Measurements from ENCODE around the gene DACT3. TPM values are rescaled to one million over a fixed set of nuclear protein-coding genes. Genes with fewer than 3 reads are reported as not detected.

The DACT3 gene
- total RNA-seq, 1 donor from 2014 or later: 7.3 TPM

GRCh38 chr19:46615966-46616365 lies 45.0 kb downstream of the DACT3 start:
- no peak overlapping the region for H3K9ac ChIP-seq (ENCODE audit: low read depth in 1 of 3, low read length in 3 of 3)
- H3K27ac ChIP-seq (ENCODE audit: low read depth, low read length): no peak overlapping the region
- no peaks in the 10 kb centered on the region for H3K36me3 ChIP-seq (ENCODE audit: control insufficient read depth in 3 of 3, insufficient read depth in 3 of 3, low read length in 3 of 3)
- no peak overlapping the region for H3K4me3 ChIP-seq (ENCODE audit: low read length in 3 of 3)
- H3K27me3 ChIP-seq (ENCODE audit: control insufficient read depth in 3 of 3, insufficient read depth in 3 of 3, low read length in 3 of 3): no peaks in the 10 kb centered on the region
- peaks cover 26 to 34% (median 31%) of the 10 kb centered on the region in 3 donors for H3K4me1 ChIP-seq (ENCODE audit: control insufficient read depth in 3 of 3, insufficient read depth in 3 of 3, low read length in 3 of 3)
- no peaks in the 10 kb centered on the region for H3K9me3 ChIP-seq (ENCODE audit: control insufficient read depth in 3 of 3, low read length in 3 of 3)

GRCh38 chr19:46614114-46614722 lies 46.8 kb downstream of the DACT3 start:
- peaks cover 9 to 12% (median 12%) of the 10 kb centered on the region in 3 donors for H3K36me3 ChIP-seq (ENCODE audit: control insufficient read depth in 3 of 3, insufficient read depth in 3 of 3, low read length in 3 of 3)
- peak overlapping the region in 2 of 3 donors; percentile 14 to 51 for H3K9ac ChIP-seq (ENCODE audit: low read depth in 1 of 3, low read length in 3 of 3)
- peaks cover 18 to 21% (median 19%) of the 10 kb centered on the region in 3 donors for H3K4me1 ChIP-seq (ENCODE audit: control insufficient read depth in 3 of 3, insufficient read depth in 3 of 3, low read length in 3 of 3)

GRCh38 chr19:46613525-46613924 lies 47.5 kb downstream of the DACT3 start:
- peaks cover 14 to 15% (median 15%) of the 10 kb centered on the region in 3 donors for H3K4me1 ChIP-seq (ENCODE audit: control insufficient read depth in 3 of 3, insufficient read depth in 3 of 3, low read length in 3 of 3)

More at GRCh38 chr19:46614114-46614722, 46.8 kb downstream of the DACT3 start:
- H3K4me3 ChIP-seq (ENCODE audit: low read length in 3 of 3): no peak overlapping the region
- H3K9me3 ChIP-seq (ENCODE audit: control insufficient read depth in 3 of 3, low read length in 3 of 3): no peaks in the 10 kb centered on the region
- no peak overlapping the region for H3K27ac ChIP-seq (ENCODE audit: low read depth, low read length)
- H3K27me3 ChIP-seq (ENCODE audit: control insufficient read depth in 3 of 3, insufficient read depth in 3 of 3, low read length in 3 of 3): no peaks in the 10 kb centered on the region

GRCh38 chr19:46611776-46612175 lies 49.2 kb downstream of the DACT3 start:
- no peak overlapping the region for H3K4me3 ChIP-seq (ENCODE audit: low read length in 3 of 3)
- no peak overlapping the region for H3K27ac ChIP-seq (ENCODE audit: low read depth, low read length)
- no peaks in the 10 kb centered on the region for H3K27me3 ChIP-seq (ENCODE audit: control insufficient read depth in 3 of 3, insufficient read depth in 3 of 3, low read length in 3 of 3)
- peaks cover 7 to 11% (median 9%) of the 10 kb centered on the region in 3 donors for H3K4me1 ChIP-seq (ENCODE audit: control insufficient read depth in 3 of 3, insufficient read depth in 3 of 3, low read length in 3 of 3)
- no peaks in the 10 kb centered on the region for H3K9me3 ChIP-seq (ENCODE audit: control insufficient read depth in 3 of 3, low read length in 3 of 3)
- H3K9ac ChIP-seq (ENCODE audit: low read depth in 1 of 3, low read length in 3 of 3): peak overlapping the region in 1 of 3 donors; percentile 25
- peaks cover 33 to 37% (median 37%) of the 10 kb centered on the region in 3 donors for H3K36me3 ChIP-seq (ENCODE audit: control insufficient read depth in 3 of 3, insufficient read depth in 3 of 3, low read length in 3 of 3)

More at GRCh38 chr19:46613525-46613924, 47.5 kb downstream of the DACT3 start:
- peaks cover 16 to 19% (median 19%) of the 10 kb centered on the region in 3 donors for H3K36me3 ChIP-seq (ENCODE audit: control insufficient read depth in 3 of 3, insufficient read depth in 3 of 3, low read length in 3 of 3)
- H3K27me3 ChIP-seq (ENCODE audit: control insufficient read depth in 3 of 3, insufficient read depth in 3 of 3, low read length in 3 of 3): no peaks in the 10 kb centered on the region
- no peak overlapping the region for H3K9ac ChIP-seq (ENCODE audit: low read depth in 1 of 3, low read length in 3 of 3)
- H3K27ac ChIP-seq (ENCODE audit: low read depth, low read length): no peak overlapping the region
- H3K4me3 ChIP-seq (ENCODE audit: low read length in 3 of 3): no peak overlapping the region
- H3K9me3 ChIP-seq (ENCODE audit: control insufficient read depth in 3 of 3, low read length in 3 of 3): no peaks in the 10 kb centered on the region

- peak overlapping the region in 1 of 3 donors; percentile 8 for H3K9ac ChIP-seq (ENCODE audit: low read depth in 1 of 3, low read length in 3 of 3)
- H3K36me3 ChIP-seq (ENCODE audit: control insufficient read depth in 3 of 3, insufficient read depth in 3 of 3, low read length in 3 of 3): peaks cover 40 to 44% (median 43%) of the 10 kb centered on the region in 3 donors
- H3K4me1 ChIP-seq (ENCODE audit: control insufficient read depth in 3 of 3, insufficient read depth in 3 of 3, low read length in 3 of 3): peaks cover 3 to 9% (median 6%) of the 10 kb centered on the region in 3 donors
- no peaks in the 10 kb centered on the region for H3K9me3 ChIP-seq (ENCODE audit: control insufficient read depth in 3 of 3, low read length in 3 of 3)
- no peak overlapping the region for H3K27ac ChIP-seq (ENCODE audit: low read depth, low read length)
- no peak overlapping the region for H3K4me3 ChIP-seq (ENCODE audit: low read length in 3 of 3)
- no peaks in the 10 kb centered on the region for H3K27me3 ChIP-seq (ENCODE audit: control insufficient read depth in 3 of 3, insufficient read depth in 3 of 3, low read length in 3 of 3)
Measured at GRCh38 chr19:46610851-46611770, 49.9 kb downstream of the DACT3 start.

GRCh38 chr19:46610413-46610775 lies 50.6 kb downstream of the DACT3 start:
- H3K4me1 ChIP-seq (ENCODE audit: control insufficient read depth in 3 of 3, insufficient read depth in 3 of 3, low read length in 3 of 3): peaks cover 3 to 16% (median 13%) of the 10 kb centered on the region in 3 donors
- no peak overlapping the region for H3K27ac ChIP-seq (ENCODE audit: low read depth, low read length)
- H3K4me3 ChIP-seq (ENCODE audit: low read length in 3 of 3): no peak overlapping the region
- H3K36me3 ChIP-seq (ENCODE audit: control insufficient read depth in 3 of 3, insufficient read depth in 3 of 3, low read length in 3 of 3): peaks cover 47 to 51% (median 49%) of the 10 kb centered on the region in 3 donors
- H3K9me3 ChIP-seq (ENCODE audit: control insufficient read depth in 3 of 3, low read length in 3 of 3): no peaks in the 10 kb centered on the region
- no peaks in the 10 kb centered on the region for H3K27me3 ChIP-seq (ENCODE audit: control insufficient read depth in 3 of 3, insufficient read depth in 3 of 3, low read length in 3 of 3)
- no peak overlapping the region for H3K9ac ChIP-seq (ENCODE audit: low read depth in 1 of 3, low read length in 3 of 3)

- Histone ChIP-seq H3K4me3 (ENCODE audit: low read length in 3 of 3) (no peak overlapping the region), H3K27ac (ENCODE audit: low read depth, low read length) (no peak overlapping the region), H3K36me3 (ENCODE audit: control insufficient read depth in 3 of 3, insufficient read depth in 3 of 3, low read length in 3 of 3) (peaks cover 47 to 51% (median 49%) of the 10 kb centered on the region in 3 donors)
Measured at GRCh38 chr19:46609511-46610412, 51.2 kb downstream of the DACT3 start.

GRCh38 chr19:46608581-46609345 lies 52.2 kb downstream of the DACT3 start:
- Histone ChIP-seq H3K9me3 (ENCODE audit: control insufficient read depth in 3 of 3, low read length in 3 of 3) (no peaks in the 10 kb centered on the region), H3K36me3 (ENCODE audit: control insufficient read depth in 3 of 3, insufficient read depth in 3 of 3, low read length in 3 of 3) (peaks cover 47 to 51% (median 49%) of the 10 kb centered on the region in 3 donors), H3K27me3 (ENCODE audit: control insufficient read depth in 3 of 3, insufficient read depth in 3 of 3, low read length in 3 of 3) (no peaks in the 10 kb centered on the region), H3K9ac (ENCODE audit: low read depth in 1 of 3, low read length in 3 of 3) (no peak overlapping the region), H3K4me1 (ENCODE audit: control insufficient read depth in 3 of 3, insufficient read depth in 3 of 3, low read length in 3 of 3) (peaks cover 8 to 25% (median 22%) of the 10 kb centered on the region in 3 donors), H3K4me3 (ENCODE audit: low read length in 3 of 3) (no peak overlapping the region), H3K27ac (ENCODE audit: low read depth, low read length) (no peak overlapping the region)

More at GRCh38 chr19:46609511-46610412, 51.2 kb downstream of the DACT3 start:
- Histone ChIP-seq H3K9ac (ENCODE audit: low read depth in 1 of 3, low read length in 3 of 3) (no peak overlapping the region), H3K9me3 (ENCODE audit: control insufficient read depth in 3 of 3, low read length in 3 of 3) (no peaks in the 10 kb centered on the region), H3K27me3 (ENCODE audit: control insufficient read depth in 3 of 3, insufficient read depth in 3 of 3, low read length in 3 of 3) (no peaks in the 10 kb centered on the region), H3K4me1 (ENCODE audit: control insufficient read depth in 3 of 3, insufficient read depth in 3 of 3, low read length in 3 of 3) (peaks cover 3 to 22% (median 19%) of the 10 kb centered on the region in 3 donors)

GRCh38 chr19:46608178-46608577 lies 52.8 kb downstream of the DACT3 start:
- Histone ChIP-seq H3K4me3 (ENCODE audit: low read length in 3 of 3) (no peak overlapping the region), H3K27ac (ENCODE audit: low read depth, low read length) (no peak overlapping the region), H3K36me3 (ENCODE audit: control insufficient read depth in 3 of 3, insufficient read depth in 3 of 3, low read length in 3 of 3) (peaks cover 47 to 51% (median 49%) of the 10 kb centered on the region in 3 donors), H3K9me3 (ENCODE audit: control insufficient read depth in 3 of 3, low read length in 3 of 3) (no peaks in the 10 kb centered on the region), H3K9ac (ENCODE audit: low read depth in 1 of 3, low read length in 3 of 3) (no peak overlapping the region), H3K27me3 (ENCODE audit: control insufficient read depth in 3 of 3, insufficient read depth in 3 of 3, low read length in 3 of 3) (no peaks in the 10 kb centered on the region), H3K4me1 (ENCODE audit: control insufficient read depth in 3 of 3, insufficient read depth in 3 of 3, low read length in 3 of 3) (peaks cover 14 to 31% (median 28%) of the 10 kb centered on the region in 3 donors)

All from skeletal muscle tissue (tissue), 4 donors.